Thymus (tissue), 11 donors: Measurements from ENCODE around the gene SDF4. TPM values are rescaled to one million over a fixed set of nuclear protein-coding genes. Genes with fewer than 3 reads are reported as not detected.

Experiments used
- DNase-seq, 9 donors: peaks; one replicate each; pipeline ENCODE4 v3.0.0-alpha.2; 2013; ENCODE audit warnings: low spot score in 9 of 9, low read depth in 6 of 9, missing footprints in 1 of 9
- H3K27ac ChIP-seq, 2 donors: one replicate each; pipeline ENCODE4 v1.5.1; 2013; ENCODE audit warnings: control low read depth in 1 of 2, low read depth in 1 of 2, low read length in 1 of 2, mild to moderate bottlenecking in 1 of 2, moderate library complexity in 1 of 2
- H3K27me3 ChIP-seq, 2 donors: one replicate each; pipeline ENCODE4 v1.5.1; 2013; ENCODE audit warnings: low read length in 1 of 2; ENCODE audit not compliant: control insufficient read depth in 2 of 2, insufficient read depth in 1 of 2
- H3K36me3 ChIP-seq, 2 donors: one replicate each; pipeline ENCODE4 v1.5.1; 2013; ENCODE audit warnings: low read length in 1 of 2, mild to moderate bottlenecking in 1 of 2, moderate library complexity in 1 of 2; ENCODE audit not compliant: control insufficient read depth in 2 of 2, insufficient read depth in 2 of 2
- H3K4me1 ChIP-seq, 2 donors: one replicate each; pipeline ENCODE4 v1.5.1; 2013; ENCODE audit warnings: low read length in 2 of 2; ENCODE audit not compliant: control insufficient read depth in 2 of 2, insufficient read depth in 2 of 2
- H3K4me3 ChIP-seq, 2 donors: one replicate each; pipeline ENCODE4 v1.5.1; 2013; ENCODE audit warnings: low read length in 2 of 2, control low read depth in 1 of 2, mild to moderate bottlenecking in 1 of 2
- H3K9me3 ChIP-seq, 2 donors: one replicate each; pipeline ENCODE4 v1.5.1; 2013; ENCODE audit warnings: low read length in 1 of 2, mild to moderate bottlenecking in 1 of 2; ENCODE audit not compliant: control insufficient read depth in 2 of 2, insufficient read depth in 1 of 2
- WGBS: extraction: QIAGEN DNeasy Blood & Tissue Kit; methylation state at CpG from one replicate; pipeline ENCODE4 v1.1.7; 2013; 5-methylcytosine and 5-hydroxymethylcytosine counted together
- polyA plus RNA-seq: library from polyadenylated mRNA; stranded (reverse); fragments of 200-250 nt; gene quantifications from one replicate; pipeline ENCODE4 v1.2.3, GENCODE V29; 2013
- total RNA-seq: library from RNA; stranded (reverse); fragments of 120-200 nt; gene quantifications from one replicate; pipeline ENCODE4 v1.2.4, GENCODE V29; 2013
- donor health status: healthy.

SDF4 gene
- total and polyA plus RNA-seq, 2 donors: 37.6 to 79.1 TPM

DNA sequence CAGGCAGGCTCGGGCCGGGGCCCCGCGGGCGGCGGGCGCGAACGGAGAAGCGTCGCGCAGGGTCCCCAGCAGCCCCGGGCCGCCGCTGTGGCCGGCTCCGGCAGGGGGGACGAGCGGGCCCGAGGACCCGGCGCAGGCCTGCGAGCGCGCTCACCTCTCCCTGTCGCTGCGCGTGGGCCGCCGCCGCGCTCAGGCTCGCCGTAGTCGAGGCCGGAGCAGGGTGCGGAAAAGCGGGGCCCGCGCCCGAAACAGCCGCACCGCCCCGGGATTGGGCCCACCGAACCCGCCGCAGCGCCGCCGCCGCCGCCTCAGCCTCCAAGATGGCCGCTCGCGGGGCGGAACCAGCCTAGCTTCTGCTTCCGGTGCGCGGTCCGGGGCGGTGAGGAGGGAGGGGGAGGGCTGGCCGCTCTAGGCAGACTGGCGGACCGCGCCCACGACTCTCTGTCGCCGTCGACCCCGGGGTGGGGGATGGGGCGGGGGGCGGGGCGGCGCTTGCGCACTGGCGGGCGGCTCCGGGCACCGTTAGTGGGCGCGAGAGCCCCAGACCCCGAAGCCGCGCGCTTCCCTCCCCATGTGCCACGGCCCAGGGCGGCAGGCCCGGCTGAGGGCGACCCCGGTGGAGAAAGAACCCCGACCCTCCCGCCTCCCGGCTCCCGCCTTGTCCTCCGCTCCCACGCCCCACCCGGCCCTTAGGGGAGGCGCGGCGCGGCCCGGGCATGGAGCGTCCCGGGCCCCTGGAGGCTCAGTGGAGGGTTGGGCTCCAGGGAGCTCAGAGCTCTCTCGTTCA is 41.9 kb upstream of the SDF4 start, which contains the start of gene UBE2J2:
Gene UBE2J2, minus strand, starts transcription at position 343 of the 787 bp plus-strand sequence. CDS start 5,862 bp downstream, outside the sequence.
- peak; percentile 68 to 94 (median 85) for DNase-seq
- Histone ChIP-seq H3K4me3 (peak within 1 kb of the TSS; percentile 76 to 95), H3K9me3 (no peaks in the 10 kb centered on the region), H3K27me3 (no peaks in the 10 kb centered on the region), H3K27ac (peak within 1 kb of the TSS; percentile 26 to 79), H3K36me3 (peaks cover 7 to 15% of the 10 kb centered on the region in 2 donors), H3K4me1 (peaks cover 23 to 39% of the 10 kb centered on the region in 2 donors)
- WGBS: under 1% methylated on average over 105 of the region's 105 CpGs

DNA sequence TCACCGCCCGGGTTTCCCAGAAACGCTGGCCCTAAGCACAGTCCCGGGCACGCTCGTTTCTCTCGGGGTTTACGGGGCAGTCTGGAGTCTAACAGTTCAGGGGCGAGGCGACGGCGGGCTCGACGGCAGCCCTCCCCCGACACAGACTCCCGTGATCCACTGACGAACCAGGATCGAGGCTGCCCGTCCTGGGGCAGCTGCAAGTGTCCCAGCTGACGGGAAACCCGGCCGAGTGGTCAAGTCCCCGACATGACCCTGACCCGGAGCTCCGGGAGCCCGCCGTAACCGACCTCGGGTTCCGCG is 41.4 kb upstream of the SDF4 start:
- no peak for DNase-seq
- H3K4me1 ChIP-seq: peaks cover 23 to 39% of the 10 kb centered on the region in 2 donors
- WGBS: under 1% methylated on average over 31 of the region's 31 CpGs

DNA sequence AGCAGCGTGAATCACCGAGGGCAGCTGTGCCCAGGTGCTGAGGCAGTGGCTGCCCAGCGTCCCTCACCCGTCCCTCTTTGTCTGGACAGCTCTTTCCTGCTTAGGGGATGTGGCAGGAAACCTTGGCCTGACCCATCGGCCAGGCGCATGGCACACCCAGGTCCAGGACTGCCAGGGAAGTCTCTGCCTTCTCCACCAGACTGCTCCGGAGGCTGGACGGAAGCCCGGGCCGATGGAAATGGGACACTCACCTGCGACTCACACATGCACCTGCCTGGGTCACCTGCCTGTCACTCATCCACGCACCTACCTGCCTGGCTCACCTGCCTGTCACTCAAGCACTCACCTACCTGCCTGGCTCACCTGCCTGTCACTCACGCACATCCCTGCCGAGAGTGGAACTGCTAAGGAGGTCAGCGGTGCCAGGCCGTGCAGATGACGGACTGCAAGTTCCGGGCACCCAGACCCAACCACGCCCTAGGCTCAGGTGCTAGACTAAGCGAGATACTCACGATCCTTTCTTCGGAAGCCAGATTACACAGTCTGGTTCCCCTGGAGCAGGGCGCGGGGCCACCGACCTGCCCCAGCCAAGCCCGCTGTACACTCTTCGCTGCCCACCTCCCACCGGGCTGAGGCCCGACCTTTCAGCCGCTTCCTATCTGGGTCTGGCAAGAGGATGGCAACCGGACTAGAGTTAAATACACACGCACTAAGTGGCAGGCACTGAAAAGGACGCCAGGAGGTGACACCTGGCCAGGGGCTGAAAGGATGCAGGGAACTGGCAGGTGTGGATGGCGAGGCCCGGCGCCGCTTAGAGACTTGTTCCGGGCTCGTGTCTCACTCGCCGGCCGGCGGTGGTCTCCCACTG is 40.8 kb upstream of the SDF4 start:
- peak overlapping the region; percentile 76 to 95 for H3K4me3 ChIP-seq
- 53% methylated on average over 43 of the region's 43 CpGs for WGBS
- H3K4me1 ChIP-seq: peaks cover 23 to 39% of the 10 kb centered on the region in 2 donors
- H3K36me3 ChIP-seq: peaks cover 17 to 23% of the 10 kb centered on the region in 2 donors
- no peaks in the 10 kb centered on the region for H3K27me3 ChIP-seq
- no peaks in the 10 kb centered on the region for H3K9me3 ChIP-seq
- DNase-seq: peak in 1 of 9 donors; percentile 41
- no peak overlapping the region for H3K27ac ChIP-seq

More for the DNA sequence above, 41.4 kb upstream of the SDF4 start:
- Histone ChIP-seq H3K9me3 (no peaks in the 10 kb centered on the region), H3K27me3 (no peaks in the 10 kb centered on the region), H3K4me3 (peak overlapping the region; percentile 76 to 95), H3K36me3 (peaks cover 11 to 18% of the 10 kb centered on the region in 2 donors), H3K27ac (peak overlapping the region in 1 of 2 donors; percentile 79)

DNA sequence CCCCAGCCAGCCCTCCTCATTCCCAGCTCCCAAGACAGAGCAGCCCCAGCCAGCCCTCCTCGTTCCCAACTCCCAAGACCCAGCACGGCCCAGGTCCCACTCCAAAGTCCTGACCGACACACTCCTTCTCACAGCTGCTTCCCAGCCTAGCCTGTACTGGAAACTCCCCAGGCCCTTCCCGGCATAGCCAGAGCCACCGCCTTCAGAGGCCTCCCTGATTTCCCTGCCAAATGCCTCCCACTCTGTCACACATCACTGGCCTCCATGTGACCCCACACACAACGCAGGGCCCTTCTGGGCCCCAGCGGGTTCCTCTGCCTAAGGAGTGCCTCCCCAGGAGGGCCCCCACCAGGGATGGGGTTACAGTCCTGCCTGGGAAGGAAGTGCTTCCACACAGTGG is 39.0 kb upstream of the SDF4 start:
- no peak for DNase-seq
- no peaks in the 10 kb centered on the region for H3K9me3 ChIP-seq
- WGBS: 94% methylated on average over 7 of the region's 7 CpGs
- peaks cover 27 to 32% of the 10 kb centered on the region in 2 donors for H3K36me3 ChIP-seq
- H3K27ac ChIP-seq: no peak overlapping the region
- no peak overlapping the region for H3K4me3 ChIP-seq
- H3K4me1 ChIP-seq: peaks cover 23 to 39% of the 10 kb centered on the region in 2 donors
- H3K27me3 ChIP-seq: no peaks in the 10 kb centered on the region

DNA sequence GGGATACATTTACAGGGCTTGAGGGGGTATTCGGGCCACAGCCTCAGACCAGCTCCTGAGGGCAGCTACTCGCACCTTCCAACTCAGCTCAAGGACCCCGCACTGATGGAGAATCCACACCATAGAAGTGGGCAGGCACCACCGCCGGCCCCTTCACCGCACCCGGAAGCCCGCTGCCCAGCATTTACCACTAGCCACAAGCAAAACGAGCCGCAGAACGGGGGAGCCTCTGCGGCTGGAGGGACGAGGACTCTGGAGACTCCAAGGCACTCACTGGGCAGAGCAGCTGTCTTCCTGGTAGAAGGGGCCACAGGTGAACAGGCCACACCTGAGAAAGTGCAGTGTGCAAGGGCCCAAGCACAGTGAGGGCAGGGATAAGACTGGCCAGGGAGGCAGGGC is 36.5 kb upstream of the SDF4 start:
- H3K27ac ChIP-seq: no peak overlapping the region
- DNase-seq: no peak
- H3K9me3 ChIP-seq: no peaks in the 10 kb centered on the region
- H3K27me3 ChIP-seq: no peaks in the 10 kb centered on the region
- peaks cover 39 to 53% of the 10 kb centered on the region in 2 donors for H3K36me3 ChIP-seq
- H3K4me3 ChIP-seq: no peak overlapping the region
- peaks cover 16 to 23% of the 10 kb centered on the region in 2 donors for H3K4me1 ChIP-seq
- WGBS: 98% methylated on average over 13 of the region's 13 CpGs

DNA sequence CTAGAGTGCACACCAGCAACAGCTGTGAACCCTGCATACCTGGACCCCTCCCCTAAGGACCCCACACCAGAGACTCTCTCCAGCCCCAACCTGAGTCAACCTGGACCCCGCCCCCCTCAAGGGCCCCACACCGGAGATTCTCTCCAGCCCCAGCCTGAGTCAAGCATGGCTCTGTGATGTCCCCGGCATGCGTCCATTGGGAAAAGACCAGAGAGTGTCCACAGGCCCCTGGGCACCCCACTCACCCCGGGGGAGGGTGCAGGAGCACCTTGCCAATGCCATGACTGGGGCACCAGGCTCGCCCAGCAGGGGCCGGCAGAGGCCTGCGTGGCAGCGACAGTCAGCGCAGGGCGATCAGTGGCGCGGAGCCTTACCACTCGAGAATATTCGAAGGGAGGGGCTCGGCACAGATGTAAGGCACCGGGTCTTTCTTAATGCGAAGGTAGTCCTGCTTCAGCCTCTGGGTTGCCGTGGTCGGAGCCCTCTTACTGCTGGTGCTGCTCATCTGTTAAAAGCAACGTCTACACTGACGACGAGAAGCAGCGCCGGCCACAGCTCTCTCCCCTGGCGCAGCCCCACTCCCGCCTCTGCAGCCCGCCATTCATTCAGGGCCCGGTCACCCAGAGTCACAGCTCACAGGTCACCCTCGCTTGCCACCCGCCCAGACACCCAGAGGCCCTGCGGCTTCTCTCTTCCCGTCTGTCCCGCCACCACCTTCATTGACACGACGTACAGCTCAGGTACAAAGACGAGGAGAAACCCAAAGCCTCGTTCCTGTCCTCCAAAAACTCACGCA is 35.9 kb upstream of the SDF4 start:
- Histone ChIP-seq H3K27me3 (no peaks in the 10 kb centered on the region), H3K4me3 (no peak overlapping the region), H3K36me3 (peaks cover 45 to 59% of the 10 kb centered on the region in 2 donors), H3K9me3 (no peaks in the 10 kb centered on the region), H3K27ac (no peak overlapping the region), H3K4me1 (peaks cover 14 to 20% of the 10 kb centered on the region in 2 donors)
- 97% methylated on average over 39 of the region's 39 CpGs for WGBS
- DNase-seq: no peak

DNA sequence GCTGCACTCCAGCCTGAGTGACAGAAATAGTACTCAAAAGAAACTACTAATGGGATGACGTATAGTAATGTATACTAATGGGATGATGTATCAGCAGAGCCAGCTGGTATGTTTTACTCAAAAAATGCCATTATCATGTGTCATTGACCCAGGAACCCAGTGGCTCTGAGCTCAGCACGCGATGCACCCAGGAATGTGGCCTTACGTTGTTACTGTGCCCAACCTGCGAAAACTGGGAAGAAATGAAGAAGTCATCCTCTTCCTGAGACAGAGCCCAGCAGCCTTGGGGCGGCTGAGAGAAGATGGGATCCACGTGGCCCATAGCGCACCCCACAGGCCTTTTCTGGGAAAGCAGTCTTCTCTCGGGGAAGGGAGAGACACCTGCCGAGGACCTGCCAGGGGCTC is 33.1 kb upstream of the SDF4 start:
- no peak for DNase-seq
- no peak overlapping the region for H3K27ac ChIP-seq
- no peaks in the 10 kb centered on the region for H3K27me3 ChIP-seq
- peaks cover 0 to 7% of the 10 kb centered on the region in 2 donors for H3K4me1 ChIP-seq
- H3K9me3 ChIP-seq: no peaks in the 10 kb centered on the region
- peaks cover 64 to 68% of the 10 kb centered on the region in 2 donors for H3K36me3 ChIP-seq
- no peak overlapping the region for H3K4me3 ChIP-seq
- WGBS: 95% methylated on average over 10 of the region's 10 CpGs

DNA sequence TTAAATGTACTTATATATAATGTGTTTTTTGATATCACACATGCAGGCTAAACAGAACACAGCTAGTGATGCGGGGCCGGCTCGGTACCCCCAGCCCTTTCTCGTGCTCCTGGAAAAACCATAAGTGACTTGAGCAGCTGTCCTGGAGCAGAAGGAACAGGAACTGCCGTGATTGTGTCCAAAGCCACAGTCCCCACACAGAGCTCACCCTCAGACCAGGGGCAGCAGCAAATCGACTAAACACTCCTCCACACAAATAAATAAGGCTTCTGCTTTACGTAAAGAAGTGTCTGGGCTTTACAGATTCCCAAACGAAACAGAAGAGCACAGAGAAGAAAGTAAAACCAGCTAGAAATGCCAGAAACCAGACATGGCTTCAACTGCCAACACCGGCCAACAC is 32.2 kb upstream of the SDF4 start:
- no peaks in the 10 kb centered on the region for H3K9me3 ChIP-seq
- H3K4me1 ChIP-seq: peaks cover 0 to 7% of the 10 kb centered on the region in 2 donors
- no peak overlapping the region for H3K4me3 ChIP-seq
- DNase-seq: no peak
- WGBS: 97% methylated on average over 9 of the region's 9 CpGs
- no peak overlapping the region for H3K27ac ChIP-seq
- peaks cover 68 to 73% of the 10 kb centered on the region in 2 donors for H3K36me3 ChIP-seq
- H3K27me3 ChIP-seq: no peaks in the 10 kb centered on the region
